ENCODE results near the gene KRT33B.

KRT33B gene

GRCh38 chr17:41322903-41323895, 46.4 kb downstream of the KRT33B start:
- no peak for DNase-seq

DNA sequence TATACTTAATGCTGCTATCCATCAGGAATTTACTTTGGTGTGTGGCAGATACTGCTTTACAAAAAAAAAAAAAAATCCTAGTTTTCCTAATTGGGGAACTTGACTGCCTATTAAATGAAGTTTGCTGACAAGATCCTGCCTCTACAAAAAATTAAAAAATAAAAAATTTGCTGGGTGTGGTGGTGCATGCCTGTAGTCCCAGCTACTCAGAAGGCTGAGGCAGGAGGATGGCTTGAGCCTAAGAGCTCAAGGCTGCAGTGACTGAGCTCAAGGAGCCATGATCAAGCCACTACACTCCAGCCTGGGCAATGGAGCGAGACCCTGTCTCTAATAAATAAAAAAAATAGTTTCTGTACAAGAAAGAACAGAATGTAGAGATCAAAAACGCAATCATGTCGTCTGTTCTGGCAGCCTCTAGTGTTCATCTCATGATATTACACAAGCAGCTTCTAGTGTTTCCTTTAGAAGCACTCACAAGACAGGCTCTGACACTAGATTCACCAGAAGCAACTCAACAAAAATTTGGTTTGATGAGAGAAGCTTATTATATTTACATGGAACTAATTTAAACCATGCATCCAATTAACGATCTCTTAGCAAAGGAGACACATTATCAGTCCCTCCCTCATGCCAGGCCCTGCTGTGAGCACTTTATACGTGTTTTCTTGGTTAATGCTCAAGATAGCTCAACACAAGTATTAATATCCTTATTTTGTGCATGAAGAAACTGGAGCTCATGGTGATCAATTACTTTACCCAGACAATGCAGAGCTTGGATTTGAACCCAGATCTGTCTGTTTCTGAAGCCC, 47.3 kb downstream of the KRT33B start:
- no peak for DNase-seq

DNA sequence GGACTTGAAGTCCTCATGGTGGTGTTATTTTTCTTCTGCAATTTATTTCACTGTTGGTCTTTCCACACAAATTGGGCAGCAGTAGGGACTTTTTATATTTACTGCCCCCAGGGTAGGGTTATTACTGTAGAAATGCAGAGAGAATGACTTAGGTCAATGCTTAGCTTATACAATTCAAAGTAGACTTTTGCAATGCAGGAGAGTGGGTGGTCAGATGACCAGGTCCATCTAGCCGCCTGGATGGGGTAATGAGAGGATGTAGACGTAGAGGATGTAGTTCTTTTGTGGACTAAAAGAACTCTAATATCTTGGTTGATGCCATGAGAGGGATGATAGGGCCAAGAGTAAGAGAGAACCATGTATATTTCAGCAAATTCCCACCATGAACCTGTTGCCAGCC, 51.4 kb downstream of the KRT33B start:
- DNase-seq: no peak

GRCh38 chr17:41315814-41316445, 53.7 kb downstream of the KRT33B start:
- DNase-seq: no peak

DNA sequence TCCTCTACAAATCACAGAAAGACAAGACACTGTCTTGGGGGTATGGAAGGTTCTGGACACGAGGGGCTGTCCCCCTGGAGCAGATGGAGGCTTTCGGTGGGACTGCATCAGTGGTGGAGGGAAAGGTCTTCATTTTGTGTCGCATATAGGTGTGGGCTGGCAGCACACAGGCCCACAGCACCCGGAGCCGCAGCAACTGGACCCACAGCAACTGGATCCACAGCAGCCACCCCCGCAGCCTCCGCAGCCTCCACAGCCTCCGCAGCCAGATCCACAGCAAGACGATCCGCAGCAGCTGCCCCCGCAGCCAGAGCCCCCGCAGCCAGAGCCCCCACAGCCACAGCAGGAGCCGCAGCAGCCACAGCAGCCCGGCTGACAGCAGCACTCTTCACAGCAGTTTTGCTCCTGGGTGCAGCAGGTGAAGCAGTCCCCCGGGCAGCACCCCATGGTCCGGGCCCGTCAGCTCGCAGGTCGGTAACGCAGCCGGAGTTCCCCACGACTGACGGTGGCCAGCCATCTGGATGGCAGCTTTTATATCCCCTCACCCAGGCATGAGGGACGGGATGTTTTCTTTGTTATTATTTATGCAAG, 54.3 kb downstream of the KRT33B start, which contains the start of gene KRTAP17-1:
KRTAP17-1 (minus strand) TSS at position 507 of the 591 bp plus-strand sequence; CDS start at position 447, 60 bp downstream.
- DNase-seq: no peak
